Motor neuron (in vitro differentiated cells): Measurements from ENCODE around the gene CEP126. TPM values are rescaled to one million over a fixed set of nuclear protein-coding genes. Genes with fewer than 3 reads are reported as not detected.

Experiments used
- ATAC-seq, 8 experiments: fragments of 200-7000 bp; cut with Tn5 transposase; replicated peaks in 6 of 8; 2 replicates each; pipeline ENCODE4 v1.8.0; 2021; ENCODE audit warnings: mild to moderate bottlenecking in 8 of 8, moderate library complexity in 8 of 8
- H3K27ac ChIP-seq, 2 donors: fragments of 250-450 bp; sonication (Bioruptor Pico); 2 replicates each; pipeline ENCODE4 v1.9.0; 2021; ENCODE audit warnings: antibody characterized with exemption in 2 of 2, mild to moderate bottlenecking in 2 of 2, moderate library complexity in 1 of 2
- H3K4me1 ChIP-seq, 2 donors: fragments of 250-450 bp; sonication (Bioruptor Pico); replicated peaks in 1 of 2; 2 replicates each; pipeline ENCODE4 v1.6.1; 2021; ENCODE audit warnings: antibody characterized with exemption in 2 of 2, mild to moderate bottlenecking in 2 of 2, moderate library complexity in 1 of 2
- H3K4me3 ChIP-seq, 5 donors: fragments of 250-450 bp; sonication (Bioruptor Pico); 2 replicates each; pipeline ENCODE4 v1.9.0; 2021; ENCODE audit warnings: antibody characterized with exemption in 5 of 5, mild to moderate bottlenecking in 5 of 5, moderate library complexity in 4 of 5
- WGBS, 10 experiments: fragments of 450-650 bp; shearing (Covaris generic); methylation state at CpG; one replicate each; pipeline ENCODE4 v1.0.0; 2022; 5-methylcytosine and 5-hydroxymethylcytosine counted together
- in situ Hi-C, 9 experiments: fragments of 400-800 bp; cut with MboI; loops; one replicate each; pipeline ENCODE4 v1.15.0; 2021; ENCODE audit warnings: low sequenced_read_pairs in 9 of 9, low pct_unique_long_range_greater_than_20kb in 2 of 9; ENCODE audit not compliant: unreplicated experiment in 9 of 9
- total RNA-seq, 8 experiments: library from RNA; unstranded; fragments of 300-600 nt; gene quantifications; 2 replicates each; pipeline versions ENCODE4 v1.2.3 to v1.2.4, GENCODE V29; 2022

The CEP126 gene
- total RNA-seq, 8 experiments from 2014 or later, result 2.0 to 17.4 (median 4.4) TPM

DNA sequence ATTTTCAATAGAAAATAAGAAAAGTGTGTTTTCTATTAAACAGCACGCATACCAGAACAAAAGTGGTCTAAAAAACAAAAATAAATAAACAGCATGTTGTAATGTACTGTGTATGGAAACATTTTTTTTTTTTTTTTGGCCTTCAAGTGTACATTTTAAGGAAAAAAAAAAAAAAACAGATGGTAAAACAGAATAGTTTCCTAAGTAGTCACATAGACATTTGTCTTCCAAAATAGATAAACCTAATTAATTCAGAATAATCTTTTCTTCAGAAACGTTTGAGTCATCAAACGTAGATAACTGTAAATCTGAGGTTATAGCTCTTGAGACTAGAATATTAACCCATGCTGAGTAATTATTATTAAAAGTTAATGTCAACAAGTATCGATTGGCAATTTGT, 132.0 kb downstream of the CEP126 start:
- in situ Hi-C loops, result no loop called here
- H3K4me3 ChIP-seq, result peak overlapping the region; percentile 34 to 73 (median 46)
- H3K27ac ChIP-seq, result no peak overlapping the region
- WGBS, 10 experiments, result 0 to 55% (median 29%) methylated on average over 3 to 4 of the region's 4 CpGs; no CpG with 5 or more reads in 1 of the 10 experiments
- H3K4me1 ChIP-seq, result peaks cover 2 to 3% of the 10 kb centered on the region in 2 donors
- peak in 2 of 8 experiments; percentile 16 to 20 for ATAC-seq

DNA sequence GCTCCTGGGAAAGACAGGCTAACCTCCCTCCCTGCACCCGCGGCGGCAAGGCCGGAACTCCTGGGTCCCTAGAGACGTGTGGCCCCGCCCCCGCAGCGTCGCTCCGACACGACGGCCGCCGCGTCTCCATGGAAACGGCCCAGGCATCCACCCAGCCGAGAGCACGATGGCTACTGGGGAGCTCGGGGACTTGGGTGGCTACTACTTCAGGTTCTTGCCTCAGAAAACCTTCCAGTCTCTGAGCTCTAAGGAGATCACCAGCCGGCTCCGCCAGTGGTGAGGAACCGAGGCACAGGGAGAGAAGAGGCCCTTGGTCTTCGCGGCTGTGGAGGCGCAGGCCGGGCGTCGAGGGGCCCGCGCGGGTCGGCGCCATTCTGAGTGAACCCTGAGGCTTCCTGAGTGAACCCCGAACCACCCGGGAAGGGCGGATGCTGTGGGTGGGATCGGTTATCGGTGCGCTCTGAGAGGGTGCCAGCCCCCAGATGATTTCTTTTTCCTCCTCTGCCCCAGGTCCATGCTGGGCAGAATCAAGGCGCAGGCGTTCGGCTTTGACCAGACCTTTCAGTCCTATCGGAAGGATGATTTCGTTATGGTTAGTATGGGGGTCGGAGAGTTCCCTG, 132.6 kb downstream of the CEP126 start, which contains the start of gene CFAP300:
TSS of gene CFAP300 (plus strand) at position 133 of the 620 bp plus-strand sequence. CDS start at position 167, 34 bp downstream.
- H3K4me3 ChIP-seq, result peak within 1 kb of the TSS; percentile 34 to 73 (median 46)
- ATAC-seq, result peak; percentile 90 to 97 (median 96)
- peak within 1 kb of the TSS in 1 of 2 donors; percentile 46 for H3K27ac ChIP-seq
- peaks cover 2 to 3% of the 10 kb centered on the region in 2 donors for H3K4me1 ChIP-seq
- WGBS, 10 experiments, result 0 to 15% (median 4%) methylated on average over 3 to 18 of the region's 45 CpGs; no CpG with 5 or more reads in 1 of the 10 experiments
- in situ Hi-C loops, result no loop called here

Other genes with a start within 250 kb of the CEP126 start
- gene ANGPTL5, start 1.5 kb downstream of the CEP126 start, total RNA-seq, result 1 to 10 TPM in 1 of 8 experiments, under 1 TPM in 1, not detected in 6; 0.10 to 1.7 TPM
- 1 to 10 TPM in 7 of 8 experiments, under 1 TPM in 1; 0.35 to 9.7 (median 7.2) TPM for gene CFAP300, start 132.4 kb downstream of the CEP126 start, total RNA-seq
- 10 to 100 TPM; 13.4 to 83.0 (median 43.5) TPM for gene YAP1, start 195.4 kb downstream of the CEP126 start, total RNA-seq